HG03103 (cell line): ENCODE data around the gene KIR3DL2.
"Not testable (repeated sequence)": the region's sequence is repeated elsewhere in the genome, so short reads cannot be mapped to it uniquely, and the experiment has no call there.

Experiments
- ATAC-seq: cut with Tn5 transposase; IDR thresholded peaks from one replicate; pipeline ENCODE4 v1.9.1; 2021; ENCODE audit warnings: low read depth; ENCODE audit not compliant: unreplicated experiment

Gene KIR3DL2

GRCh38 chr19:54850061-54850640, at the start of gene KIR3DL2:
TSS of gene KIR3DL2 (plus strand) at chr19:54850443. CDS start at chr19:54850476, 33 bp downstream.
- ATAC-seq, result not testable (repeated sequence)

GRCh38 chr19:54803410-54803809, 46.8 kb upstream of the KIR3DL2 start, which contains the start of gene KIR2DL4:
TSS of gene KIR2DL4 (plus strand) at chr19:54803610. CDS start at chr19:54803652, 42 bp downstream.
- no peak for ATAC-seq

GRCh38 chr19:54804101-54804500, 46.1 kb upstream of the KIR3DL2 start:
- no peak for ATAC-seq

GRCh38 chr19:54804571-54804970, 45.7 kb upstream of the KIR3DL2 start:
- no peak for ATAC-seq

GRCh38 chr19:54805665-54806515, 44.4 kb upstream of the KIR3DL2 start:
- ATAC-seq, result no peak

GRCh38 chr19:54806516-54806838, 43.8 kb upstream of the KIR3DL2 start:
- no peak for ATAC-seq

GRCh38 chr19:54814571-54814970, 35.7 kb upstream of the KIR3DL2 start:
- ATAC-seq, result not testable (repeated sequence)

- not testable (repeated sequence) for ATAC-seq
Measured at GRCh38 chr19:54816251-54816650, 34.0 kb upstream of the KIR3DL2 start, which contains the start of gene KIR3DL1. TSS of gene KIR3DL1 (plus strand) at chr19:54816468.

GRCh38 chr19:54817670-54818536, 32.3 kb upstream of the KIR3DL2 start:
- ATAC-seq, result no peak

- not testable (repeated sequence) for ATAC-seq
Measured at GRCh38 chr19:54824416-54824815, 25.8 kb upstream of the KIR3DL2 start.

GRCh38 chr19:54825326-54825725, 24.9 kb upstream of the KIR3DL2 start:
- not testable (repeated sequence) for ATAC-seq

- not testable (repeated sequence) for ATAC-seq
Measured at GRCh38 chr19:54828064-54828463, 22.2 kb upstream of the KIR3DL2 start.

- not testable (repeated sequence) for ATAC-seq
Measured at GRCh38 chr19:54832496-54832895, 17.7 kb upstream of the KIR3DL2 start, which contains the start of gene KIR2DS4. TSS of gene KIR2DS4 (plus strand) at chr19:54832676.

GRCh38 chr19:54835126-54835525, 15.1 kb upstream of the KIR3DL2 start:
- not testable (repeated sequence) for ATAC-seq

GRCh38 chr19:54837522-54837921, 12.7 kb upstream of the KIR3DL2 start:
- not testable (repeated sequence) for ATAC-seq

GRCh38 chr19:54843171-54843570, 7.1 kb upstream of the KIR3DL2 start:
- ATAC-seq, result not testable (repeated sequence)

- no peak for ATAC-seq
Measured at GRCh38 chr19:54850930-54851329, 687 bp downstream of the KIR3DL2 start.

GRCh38 chr19:54851353-54851752, 1.1 kb downstream of the KIR3DL2 start:
- no peak for ATAC-seq

GRCh38 chr19:54855241-54855640, 5.0 kb downstream of the KIR3DL2 start:
- ATAC-seq, result not testable (repeated sequence)

- not testable (repeated sequence) for ATAC-seq
Measured at GRCh38 chr19:54858476-54858875, 8.2 kb downstream of the KIR3DL2 start.

GRCh38 chr19:54859421-54859820, 9.2 kb downstream of the KIR3DL2 start:
- ATAC-seq, result not testable (repeated sequence)
